Measurements from ENCODE around the gene YTHDC2. TPM values are rescaled to one million over a fixed set of nuclear protein-coding genes. Genes with fewer than 3 reads are reported as not detected.
A peak's percentile ranks its signal among the peaks of the same experiment; 100 is the strongest.

Gene YTHDC2
- total RNA-seq, 1 donor, result 18.9 TPM

- DNase-seq (ENCODE audit: low read depth in 2 of 3, low spot score in 2 of 3), result no peak
Measured at GRCh38 chr5:113518884-113519283, 5.4 kb downstream of the YTHDC2 start.

GRCh38 chr5:113519412-113519811, 5.9 kb downstream of the YTHDC2 start:
- DNase-seq (ENCODE audit: low read depth in 2 of 3, low spot score in 2 of 3), result no peak

- no peak for DNase-seq (ENCODE audit: low read depth in 2 of 3, low spot score in 2 of 3)
Measured at GRCh38 chr5:113520429-113520828, 6.9 kb downstream of the YTHDC2 start.

GRCh38 chr5:113520899-113521298, 7.4 kb downstream of the YTHDC2 start:
- DNase-seq (ENCODE audit: low read depth in 2 of 3, low spot score in 2 of 3), result no peak

- DNase-seq (ENCODE audit: low read depth in 2 of 3, low spot score in 2 of 3), result no peak
Measured at GRCh38 chr5:113523168-113523567, 9.7 kb downstream of the YTHDC2 start.

GRCh38 chr5:113524927-113525326, 11.4 kb downstream of the YTHDC2 start:
- DNase-seq (ENCODE audit: low read depth in 2 of 3, low spot score in 2 of 3), result peak in 2 of 3 donors; percentile 49 to 76

GRCh38 chr5:113526421-113526820, 12.9 kb downstream of the YTHDC2 start:
- DNase-seq (ENCODE audit: low read depth in 2 of 3, low spot score in 2 of 3), result no peak

- DNase-seq (ENCODE audit: low read depth in 2 of 3, low spot score in 2 of 3), result no peak
Measured at GRCh38 chr5:113527746-113528145, 14.3 kb downstream of the YTHDC2 start.

GRCh38 chr5:113531481-113532159, 18.1 kb downstream of the YTHDC2 start:
- peak in 1 of 3 donors; percentile 54 for DNase-seq (ENCODE audit: low read depth in 2 of 3, low spot score in 2 of 3)

- no peak for DNase-seq (ENCODE audit: low read depth in 2 of 3, low spot score in 2 of 3)
Measured at GRCh38 chr5:113538313-113538712, 24.8 kb downstream of the YTHDC2 start.

- DNase-seq (ENCODE audit: low read depth in 2 of 3, low spot score in 2 of 3), result no peak
Measured at GRCh38 chr5:113546703-113547183, 33.2 kb downstream of the YTHDC2 start.

GRCh38 chr5:113548396-113548795, 34.9 kb downstream of the YTHDC2 start:
- DNase-seq (ENCODE audit: low read depth in 2 of 3, low spot score in 2 of 3), result no peak

GRCh38 chr5:113552137-113552536, 38.6 kb downstream of the YTHDC2 start:
- no peak for DNase-seq (ENCODE audit: low read depth in 2 of 3, low spot score in 2 of 3)

- no peak for DNase-seq (ENCODE audit: low read depth in 2 of 3, low spot score in 2 of 3)
Measured at GRCh38 chr5:113552620-113553019, 39.1 kb downstream of the YTHDC2 start.

GRCh38 chr5:113562828-113563400, 49.4 kb downstream of the YTHDC2 start:
- DNase-seq (ENCODE audit: low read depth in 2 of 3, low spot score in 2 of 3), result no peak

- DNase-seq (ENCODE audit: low read depth in 2 of 3, low spot score in 2 of 3), result no peak
Measured at GRCh38 chr5:113569396-113569795, 55.9 kb downstream of the YTHDC2 start.

- peak in 1 of 3 donors; percentile 5 for DNase-seq (ENCODE audit: low read depth in 2 of 3, low spot score in 2 of 3)
Measured at GRCh38 chr5:113572716-113573115, 59.2 kb downstream of the YTHDC2 start.

- DNase-seq (ENCODE audit: low read depth in 2 of 3, low spot score in 2 of 3), result no peak
Measured at GRCh38 chr5:113574417-113574816, 60.9 kb downstream of the YTHDC2 start.

- DNase-seq (ENCODE audit: low read depth in 2 of 3, low spot score in 2 of 3), result no peak
Measured at GRCh38 chr5:113575074-113575473, 61.6 kb downstream of the YTHDC2 start.

GRCh38 chr5:113578091-113578490, 64.6 kb downstream of the YTHDC2 start:
- DNase-seq (ENCODE audit: low read depth in 2 of 3, low spot score in 2 of 3), result no peak

GRCh38 chr5:113581388-113581787, 67.9 kb downstream of the YTHDC2 start:
- no peak for DNase-seq (ENCODE audit: low read depth in 2 of 3, low spot score in 2 of 3)

- no peak for DNase-seq (ENCODE audit: low read depth in 2 of 3, low spot score in 2 of 3)
Measured at GRCh38 chr5:113598150-113598549, 84.7 kb downstream of the YTHDC2 start.

All from hematopoietic multipotent progenitor cell (in vitro differentiated cells).